A673 (cell line): ENCODE results near the gene GRIN2A. TPM values are rescaled to one million over a fixed set of nuclear protein-coding genes. Genes with fewer than 3 reads are reported as not detected.

Experiments
- BruUV-seq: library from RNA; stranded (reverse); fragments of 400-500 nt; replicated peaks from 2 replicates; lab custom pipeline; 2021; lab: Mats Ljungman, UMichigan
- CTCF ChIA-PET: fragments of 300-600 bp; sonication (Branson Sonifier 250); formaldehyde crosslinking; loops from one replicate; lab custom pipeline; 2022; ENCODE audit warnings: antibody characterized with exemption; lab: Charles Lee
- POLR2A ChIA-PET: fragments of 300-600 bp; sonication (Branson Sonifier 250); formaldehyde crosslinking; loops from one replicate; lab custom pipeline; 2022; ENCODE audit warnings: antibody characterized with exemption; ENCODE audit not compliant: low non-redundant PET; lab: Charles Lee
- DNase-seq: peaks from one replicate; pipeline ENCODE4 v3.0.0-alpha.2; 2015; ENCODE audit warnings: low spot score
- H3K27ac ChIP-seq: fragments of 200-600 bp; sonication (generic); 2 replicates; pipeline ENCODE4 v1.5.1; 2016; ENCODE audit warnings: mixed run types, low read depth, mild to moderate bottlenecking, mixed read lengths, antibody characterized with exemption, low read length; ENCODE audit not compliant: poor library complexity, severe bottlenecking
- H3K27me3 ChIP-seq: fragments of 200-600 bp; sonication (generic); replicated peaks from 2 replicates; pipeline ENCODE4 v1.6.1; 2017; ENCODE audit warnings: mixed run types, low read depth, mild to moderate bottlenecking, mixed read lengths, antibody characterized with exemption, low read length; ENCODE audit not compliant: insufficient read depth, poor library complexity
- H3K36me3 ChIP-seq: fragments of 200-600 bp; sonication (generic); 2 replicates; pipeline ENCODE4 v1.6.1; 2016; ENCODE audit warnings: mixed run types, mild to moderate bottlenecking, mixed read lengths, antibody characterized with exemption, low read length; ENCODE audit not compliant: insufficient read depth, poor library complexity, severe bottlenecking
- H3K4me1 ChIP-seq: fragments of 200-600 bp; sonication (generic); 2 replicates; pipeline ENCODE4 v1.6.1; 2017; ENCODE audit warnings: mixed run types, mild to moderate bottlenecking, mixed read lengths, antibody characterized with exemption, low read length; ENCODE audit not compliant: insufficient read depth, poor library complexity, severe bottlenecking
- H3K4me3 ChIP-seq: fragments of 200-600 bp; sonication (generic); 2 replicates; pipeline ENCODE4 v1.5.1; 2016; ENCODE audit warnings: low read depth, mixed run types, mild to moderate bottlenecking, mixed read lengths, low read length; ENCODE audit not compliant: poor library complexity, severe bottlenecking
- H3K9me3 ChIP-seq: fragments of 200-600 bp; sonication (generic); 2 replicates; pipeline ENCODE4 v1.6.1; 2016; ENCODE audit warnings: mixed run types, low read depth, mild to moderate bottlenecking, mixed read lengths, antibody characterized with exemption, low read length; ENCODE audit not compliant: poor library complexity, severe bottlenecking
- CTCF ChIP-seq: fragments of 300-800, 200-600 bp; sonication (generic); conservative IDR thresholded peaks from 2 replicates; pipeline ENCODE4 v1.5.1; 2017; ENCODE audit warnings: low read depth, mild to moderate bottlenecking, antibody characterized with exemption, low read length, moderate library complexity, mixed read lengths
- EZH2 ChIP-seq: fragments of 200-600 bp; sonication (generic); IDR thresholded peaks from 2 replicates; pipeline ENCODE4 v1.6.1; 2017; ENCODE audit warnings: borderline replicate concordance, low read depth, mild to moderate bottlenecking, mixed read lengths, antibody characterized with exemption, low read length; ENCODE audit not compliant: poor library complexity, severe bottlenecking
- intact Hi-C: fragments of 100-400 bp; cut with micrococcal nuclease; formaldehyde crosslinking; loops from one replicate; pipeline ENCODE4 v1.10.0; 2022; ENCODE audit not compliant: unreplicated experiment
- total RNA-seq: library from RNA; stranded (reverse); gene quantifications from 2 replicates; pipeline ENCODE4 v1.2.3, GENCODE V29; 2021

The GRIN2A gene
- total RNA-seq, 1 experiment from 2014 or later = 1.2 TPM

DNA sequence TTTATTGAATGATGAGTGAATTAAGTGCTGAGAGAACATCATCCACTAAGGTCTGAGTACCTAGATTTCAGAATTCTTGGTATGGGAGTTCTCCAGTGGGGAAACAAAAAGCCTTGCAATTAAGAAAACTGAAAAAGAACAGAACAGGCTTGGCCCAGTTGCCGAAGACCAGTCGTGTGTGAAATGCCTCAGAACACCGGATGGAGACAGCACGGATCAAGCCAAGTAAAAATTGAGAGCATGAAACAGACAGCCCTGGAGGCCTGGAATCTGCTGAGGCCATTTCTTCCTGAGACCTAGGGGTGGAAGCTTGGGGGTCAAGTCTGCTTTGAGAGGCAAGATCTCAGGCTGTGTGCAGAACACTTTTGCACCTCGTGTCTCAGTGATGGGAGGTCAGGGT, 43.3 kb downstream of the GRIN2A start:
- no peaks in the 10 kb centered on the region for H3K9me3 ChIP-seq
- no TSS peak for BruUV-seq

GRCh38 chr16:10137341-10137740, 44.9 kb downstream of the GRIN2A start:
- POLR2A ChIA-PET = no interaction called here
- H3K27me3 ChIP-seq = no peaks in the 10 kb centered on the region
- no peaks in the 10 kb centered on the region for H3K9me3 ChIP-seq
- TF ChIP-seq EZH2 (no peak), CTCF (no peak)
- intact Hi-C loops = no loop called here
- H3K4me1 ChIP-seq = no peaks in the 10 kb centered on the region
- no peak overlapping the region for H3K27ac ChIP-seq
- no peak overlapping the region for H3K4me3 ChIP-seq
- DNase-seq = no peak
- no TSS peak for BruUV-seq
- CTCF ChIA-PET = no interaction called here
- H3K36me3 ChIP-seq = no peaks in the 10 kb centered on the region

More for the DNA sequence above, 43.3 kb downstream of the GRIN2A start:
- intact Hi-C loops = no loop called here
- Histone ChIP-seq H3K4me3 (no peak overlapping the region), H3K27ac (no peak overlapping the region), H3K4me1 (no peaks in the 10 kb centered on the region), H3K27me3 (no peaks in the 10 kb centered on the region), H3K36me3 (no peaks in the 10 kb centered on the region)
- POLR2A ChIA-PET = no interaction called here
- DNase-seq = no peak
- no peak for TF ChIP-seq CTCF
- TF ChIP-seq EZH2 = no peak
- CTCF ChIA-PET = no interaction called here

GRCh38 chr16:10136916-10137315, 45.3 kb downstream of the GRIN2A start:
- CTCF ChIA-PET = no interaction called here
- Histone ChIP-seq H3K36me3 (no peaks in the 10 kb centered on the region), H3K4me3 (no peak overlapping the region), H3K27ac (no peak overlapping the region), H3K4me1 (no peaks in the 10 kb centered on the region), H3K9me3 (no peaks in the 10 kb centered on the region), H3K27me3 (no peaks in the 10 kb centered on the region)
- TF ChIP-seq CTCF (no peak), EZH2 (no peak)
- BruUV-seq = no TSS peak
- POLR2A ChIA-PET = no interaction called here
- no peak for DNase-seq
- intact Hi-C loops = no loop called here
